ENCODE results near the gene CCDC187.

CCDC187 gene

DNA sequence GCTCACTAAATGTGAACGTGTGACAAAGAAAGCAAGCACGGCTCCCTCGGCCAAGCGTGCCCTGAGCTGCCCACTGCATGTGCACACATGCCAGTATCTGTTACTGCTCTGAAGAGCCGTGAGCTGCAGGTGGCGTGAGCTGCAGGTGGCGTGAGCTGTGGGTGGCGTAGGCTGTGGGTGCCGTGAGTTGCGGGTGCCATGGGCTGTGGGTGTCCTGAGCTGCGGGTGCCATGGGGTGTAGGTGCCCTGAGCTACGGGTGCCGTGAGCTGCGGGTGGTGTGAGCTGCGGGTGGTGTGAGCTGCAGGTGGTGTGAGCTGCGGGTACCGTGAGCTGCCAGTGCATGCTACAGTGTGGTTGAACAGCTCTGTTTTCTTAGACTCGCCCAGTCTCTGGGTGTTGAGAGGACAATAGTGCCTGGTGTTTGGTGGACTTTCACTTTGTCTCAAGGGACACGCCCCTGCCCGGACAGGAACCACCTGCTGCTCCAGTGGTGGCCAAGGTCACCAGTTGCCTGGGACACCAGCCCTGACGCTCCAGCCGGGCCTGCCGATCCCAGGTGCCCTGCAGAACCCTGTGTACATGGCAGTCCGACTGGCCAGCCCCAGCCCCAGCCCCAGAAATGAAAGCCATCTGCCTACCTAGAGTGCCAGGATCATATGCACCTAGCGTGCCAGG is 6.7 kb downstream of the CCDC187 start:
- no peak for DNase-seq (ENCODE audit: low spot score)

DNA sequence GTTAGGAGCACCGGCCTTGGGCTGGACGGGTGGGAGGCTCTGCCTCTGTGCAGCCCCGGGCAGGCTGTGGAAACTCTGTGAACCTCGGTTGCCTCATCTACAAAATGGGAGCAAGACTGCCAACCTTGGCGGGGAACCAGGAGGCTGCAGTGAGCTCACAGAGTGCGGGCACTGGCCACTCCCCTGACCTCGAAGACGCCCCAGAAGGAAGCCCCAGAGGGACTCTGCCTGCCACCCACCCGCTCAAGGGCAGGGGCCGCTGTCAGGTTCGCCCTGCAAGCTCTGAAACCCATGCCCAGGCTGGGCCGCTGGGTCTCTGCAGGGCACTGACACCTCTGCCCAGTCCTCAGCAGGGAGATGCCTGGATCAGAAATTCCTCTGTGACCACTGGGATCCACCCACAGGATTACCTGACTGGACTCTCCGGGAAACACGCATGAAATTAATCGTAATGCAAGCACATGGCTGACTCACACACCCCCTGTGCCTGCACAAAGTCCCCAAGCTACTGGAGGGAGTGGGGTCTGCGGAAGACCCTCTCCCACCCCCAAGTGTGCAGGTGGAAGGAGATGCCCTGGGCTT is 7.4 kb downstream of the CCDC187 start:
- DNase-seq (ENCODE audit: low spot score), result no peak

DNA sequence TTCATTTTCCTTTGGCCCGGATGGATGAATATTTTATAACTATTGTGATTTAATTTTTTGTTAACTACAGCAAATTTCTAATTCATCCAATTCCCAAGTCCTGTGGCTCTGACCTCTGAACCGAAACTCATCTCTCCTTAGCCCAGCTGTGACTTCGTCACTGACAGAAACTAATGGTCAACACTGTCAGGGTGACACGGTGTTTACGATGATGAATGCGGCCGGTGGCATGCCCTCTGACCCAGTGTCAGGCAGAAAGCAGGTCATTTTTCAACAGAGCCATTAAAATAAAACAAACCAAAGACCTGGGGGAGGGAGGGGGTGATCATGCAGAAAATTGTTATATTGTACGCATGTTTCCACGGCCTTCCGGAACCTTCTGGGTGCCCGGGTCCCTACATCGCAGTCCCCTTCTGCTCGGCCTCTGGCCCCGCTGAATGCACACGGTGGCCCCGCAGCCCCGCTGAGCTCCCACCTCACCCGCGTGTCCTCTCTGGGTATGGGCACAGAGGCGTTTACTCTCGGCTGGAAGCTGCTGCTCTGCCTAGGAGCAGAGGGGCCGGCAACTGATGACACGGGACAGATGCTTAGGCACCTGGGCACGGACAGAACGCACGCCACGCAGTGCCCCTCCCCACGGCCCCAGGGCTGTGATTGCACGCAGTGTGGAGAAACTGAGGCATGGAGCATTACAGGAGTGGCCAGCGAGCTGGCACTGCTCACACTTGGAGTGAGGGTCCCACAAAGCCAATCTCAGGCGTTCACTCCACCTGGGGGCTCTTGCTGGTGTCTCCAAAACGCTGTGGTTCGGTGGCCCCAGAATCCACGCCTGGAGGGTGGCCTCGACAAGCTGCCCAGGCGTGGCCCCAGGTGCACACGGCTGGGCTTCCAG is 8.1 kb downstream of the CCDC187 start:
- DNase-seq (ENCODE audit: low spot score), result no peak

DNA sequence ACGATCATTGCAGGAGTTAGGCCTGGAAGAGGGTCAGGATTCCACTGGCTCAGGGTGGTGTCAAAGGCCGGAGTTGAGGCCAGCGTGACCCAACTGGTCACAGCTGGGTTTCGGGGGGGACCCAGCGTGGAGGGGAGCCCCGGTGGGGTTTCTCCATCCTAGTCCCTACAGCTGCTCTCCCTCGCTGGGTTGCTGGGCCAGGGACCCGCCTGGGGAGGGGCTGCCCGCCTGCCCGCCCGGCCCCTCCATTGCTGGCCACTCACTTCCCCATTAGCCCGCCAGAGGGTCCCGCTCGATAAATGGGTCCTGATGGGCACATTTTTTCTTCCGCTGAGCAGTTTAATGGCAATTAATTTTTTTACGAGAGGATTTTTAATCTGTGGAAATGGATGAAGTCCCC is 8.8 kb downstream of the CCDC187 start:
- DNase-seq (ENCODE audit: low spot score), result no peak

DNA sequence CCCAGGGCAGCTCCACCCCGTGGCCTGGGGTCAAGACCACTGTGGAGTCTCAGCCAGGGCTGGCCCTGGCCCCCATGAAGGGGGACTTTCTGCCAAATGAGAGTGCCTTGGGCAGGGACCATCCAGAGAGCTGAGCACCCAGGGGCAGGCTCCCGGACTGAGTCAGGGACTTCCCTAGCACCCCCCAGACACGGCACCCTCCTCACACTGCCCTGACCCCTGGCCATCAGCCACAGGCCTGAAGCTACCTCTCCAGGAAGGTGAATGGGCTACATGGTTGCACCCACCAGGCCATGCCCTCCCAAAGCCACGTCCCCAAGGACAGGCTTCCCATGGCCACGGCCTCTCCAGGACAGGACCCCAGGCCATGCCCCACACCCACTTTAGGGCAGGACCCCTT is 9.5 kb downstream of the CCDC187 start:
- DNase-seq (ENCODE audit: low spot score), result no peak

DNA sequence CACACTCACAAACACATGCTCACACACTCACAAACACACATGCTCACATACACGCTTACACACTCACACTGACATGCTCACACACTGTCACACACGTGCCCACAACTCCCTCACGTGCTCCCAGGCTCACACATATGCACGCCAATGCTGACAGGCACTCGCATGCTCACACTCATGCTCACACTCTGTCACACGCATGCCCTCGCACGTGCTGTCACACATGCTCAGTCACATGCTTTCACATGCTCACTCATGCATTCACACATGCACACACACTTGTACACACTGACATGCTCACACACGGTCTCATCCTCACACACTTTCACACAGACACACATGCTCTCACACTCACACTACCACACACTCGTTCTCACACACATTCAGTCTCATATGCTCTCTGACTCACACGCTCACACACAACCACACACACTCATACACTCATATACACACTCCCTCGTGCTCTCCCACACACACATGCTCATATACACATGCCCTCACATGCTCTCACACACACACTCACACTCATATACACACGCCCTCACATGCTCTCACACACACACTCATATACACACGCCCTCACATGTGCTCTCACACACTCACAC is 10.3 kb downstream of the CCDC187 start:
- no peak for DNase-seq (ENCODE audit: low spot score)

DNA sequence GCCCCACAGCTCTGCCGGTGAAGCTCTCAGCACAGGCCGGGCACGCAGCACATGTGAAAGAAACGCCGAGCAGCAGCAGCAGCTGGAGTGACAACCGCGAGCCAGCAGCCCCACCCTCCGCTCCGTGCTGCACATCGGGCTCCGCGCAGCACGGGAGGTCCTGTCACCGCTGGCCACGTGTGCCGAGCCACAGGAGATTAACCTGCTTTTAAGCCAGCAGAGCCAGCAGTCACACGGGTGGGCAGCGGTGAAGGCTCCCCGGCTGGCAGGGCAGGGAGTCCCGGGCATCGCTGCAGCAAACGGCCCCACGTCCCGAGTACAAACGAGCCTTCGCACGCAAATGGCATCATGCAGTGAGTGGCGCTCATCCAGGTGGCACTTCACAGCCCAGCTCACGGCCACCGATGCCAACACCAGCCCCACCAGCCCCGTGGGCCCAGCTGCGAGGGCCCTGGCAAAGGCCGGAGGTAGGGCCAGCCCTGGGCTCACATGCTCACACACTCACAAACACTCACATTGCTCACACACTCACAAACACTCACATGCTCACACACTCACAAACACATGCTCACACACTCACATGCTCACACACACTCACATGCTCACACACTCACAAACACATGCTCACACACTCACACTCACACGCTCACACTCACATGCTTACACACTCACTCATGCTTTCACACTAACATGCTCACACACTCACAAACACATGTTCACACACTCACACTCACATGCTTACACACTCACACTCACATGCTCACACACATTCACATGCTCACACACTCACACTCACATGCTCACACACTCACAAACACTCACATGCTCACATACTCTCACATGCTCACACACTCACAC is 11.1 kb downstream of the CCDC187 start:
- DNase-seq (ENCODE audit: low spot score), result no peak

DNA sequence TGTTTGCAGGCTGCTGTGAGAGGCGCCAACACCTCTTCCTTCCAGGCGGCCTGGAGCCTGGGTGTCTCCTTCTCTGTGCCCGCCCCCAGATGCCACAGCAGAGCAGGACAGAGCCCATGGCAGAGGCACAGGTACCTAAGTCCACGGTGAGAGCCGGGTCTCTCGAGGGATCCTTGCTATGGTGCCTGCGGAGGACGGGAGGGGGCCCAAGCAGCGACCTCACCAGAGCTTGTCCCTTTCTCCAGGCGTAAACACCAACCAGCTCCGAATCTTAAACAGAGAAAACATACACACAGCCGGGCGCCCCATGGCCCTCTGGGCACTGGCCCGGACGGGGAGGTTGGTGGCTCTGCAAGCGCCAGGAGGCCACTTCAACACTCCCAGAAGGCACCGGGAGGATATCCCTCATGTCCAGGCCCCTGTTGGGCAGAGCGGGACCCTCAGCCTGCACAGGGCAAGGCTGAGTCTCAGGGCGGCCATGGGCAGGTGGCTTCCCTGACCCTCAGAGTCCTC is 11.8 kb downstream of the CCDC187 start:
- no peak for DNase-seq (ENCODE audit: low spot score)

DNA sequence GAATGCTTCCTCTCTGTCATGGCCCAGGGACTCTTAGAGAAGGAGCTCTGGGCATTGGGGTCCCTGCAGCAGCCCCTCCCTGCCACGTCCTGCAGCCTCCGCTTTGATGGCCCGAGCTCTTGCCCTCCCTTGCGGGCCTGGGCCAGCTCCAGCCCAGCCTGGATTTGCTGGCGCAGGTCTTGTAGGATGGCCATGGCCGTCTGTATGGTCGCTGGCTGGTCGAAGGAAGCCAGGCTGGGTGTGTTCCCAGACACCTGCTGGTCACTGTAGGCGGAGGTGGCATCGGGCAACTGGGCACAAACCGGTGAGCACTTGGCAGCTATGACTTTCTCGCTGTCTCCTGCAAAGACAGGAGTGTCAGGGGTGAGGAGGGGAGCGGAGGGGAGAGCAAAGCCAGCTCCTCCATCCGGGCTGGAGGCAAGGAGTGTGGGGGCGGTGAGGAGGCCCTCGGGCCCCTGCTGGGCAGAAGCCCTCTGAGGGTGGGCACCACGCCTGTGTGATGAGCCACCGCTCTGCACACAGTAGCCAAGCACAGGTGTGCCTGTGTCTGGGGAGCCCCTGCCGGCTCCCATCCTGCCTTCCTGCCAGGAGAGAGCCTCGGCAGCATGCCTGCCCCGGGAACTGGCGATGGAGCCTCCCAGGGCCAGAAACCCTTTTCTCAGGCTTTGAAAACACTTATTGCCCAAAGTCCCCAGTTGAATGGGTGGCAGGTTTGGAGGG is 12.4 kb downstream of the CCDC187 start:
- DNase-seq (ENCODE audit: low spot score), result no peak

DNA sequence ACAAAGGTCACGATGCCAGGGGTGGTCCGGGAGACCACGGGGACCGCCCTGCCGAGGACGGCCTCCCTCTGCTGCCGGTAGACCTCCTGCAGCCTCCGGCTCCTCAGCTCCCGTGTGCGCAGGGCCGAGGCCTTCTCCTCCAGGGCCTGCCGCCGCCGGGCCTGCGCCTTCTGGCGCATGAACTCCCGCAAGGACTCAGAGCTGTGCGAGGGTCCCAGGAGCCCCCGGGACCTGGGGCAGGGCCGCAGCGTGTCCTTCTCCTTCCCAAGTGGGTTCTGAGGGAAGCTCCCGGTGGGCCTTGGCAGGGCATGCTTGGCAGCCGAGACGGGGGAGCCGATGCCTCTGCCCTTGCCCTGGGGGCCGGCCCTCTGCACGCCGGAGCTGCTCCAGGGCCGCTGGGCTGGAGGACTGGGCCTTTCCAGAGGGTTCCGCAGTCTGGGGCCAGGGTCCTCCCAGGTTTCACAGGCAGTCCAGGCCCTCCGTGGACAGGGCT is 13.3 kb downstream of the CCDC187 start:
- no peak for DNase-seq (ENCODE audit: low spot score)

DNA sequence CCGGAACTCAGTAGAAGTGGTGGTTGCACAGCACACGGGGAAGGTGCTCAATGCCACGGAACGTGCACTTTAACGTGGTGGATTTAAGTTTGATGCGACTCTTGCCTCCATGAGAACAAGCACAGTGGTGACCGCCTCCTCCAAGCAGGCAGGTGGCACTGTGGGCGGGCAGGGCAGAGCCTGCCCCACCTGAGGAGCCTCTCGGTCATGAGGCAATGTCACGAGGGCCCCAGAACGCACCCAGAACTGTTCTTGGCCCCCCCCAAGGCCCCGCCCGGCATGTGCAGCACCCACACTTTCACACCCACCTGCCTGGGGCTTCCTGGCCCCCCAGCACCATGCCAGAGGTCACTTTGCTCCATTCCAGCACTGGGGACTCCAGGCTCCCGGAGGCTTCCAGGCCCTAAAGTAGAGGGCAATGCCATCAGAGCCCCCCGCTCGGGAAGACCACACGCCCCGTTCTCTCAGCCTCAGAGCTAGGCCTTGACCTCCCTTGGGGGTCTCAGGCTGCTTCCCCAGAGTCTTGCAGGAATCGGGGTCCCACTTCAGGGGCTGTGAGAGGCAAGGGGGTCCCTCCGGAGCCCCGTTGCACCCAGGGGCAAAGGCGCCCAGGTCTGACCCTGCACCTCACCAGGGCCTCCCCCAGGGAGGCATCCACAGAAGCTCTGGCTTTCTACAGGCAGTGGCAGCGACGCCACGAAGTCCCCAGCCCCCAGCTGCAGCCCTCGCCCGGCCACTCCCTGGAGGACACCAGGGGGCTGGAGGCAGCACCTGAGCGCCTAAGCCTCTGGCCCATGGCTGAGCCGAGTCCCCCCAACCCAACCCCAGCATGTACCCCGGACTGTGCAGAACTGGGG is 14.0 kb downstream of the CCDC187 start:
- DNase-seq (ENCODE audit: low spot score), result no peak

DNA sequence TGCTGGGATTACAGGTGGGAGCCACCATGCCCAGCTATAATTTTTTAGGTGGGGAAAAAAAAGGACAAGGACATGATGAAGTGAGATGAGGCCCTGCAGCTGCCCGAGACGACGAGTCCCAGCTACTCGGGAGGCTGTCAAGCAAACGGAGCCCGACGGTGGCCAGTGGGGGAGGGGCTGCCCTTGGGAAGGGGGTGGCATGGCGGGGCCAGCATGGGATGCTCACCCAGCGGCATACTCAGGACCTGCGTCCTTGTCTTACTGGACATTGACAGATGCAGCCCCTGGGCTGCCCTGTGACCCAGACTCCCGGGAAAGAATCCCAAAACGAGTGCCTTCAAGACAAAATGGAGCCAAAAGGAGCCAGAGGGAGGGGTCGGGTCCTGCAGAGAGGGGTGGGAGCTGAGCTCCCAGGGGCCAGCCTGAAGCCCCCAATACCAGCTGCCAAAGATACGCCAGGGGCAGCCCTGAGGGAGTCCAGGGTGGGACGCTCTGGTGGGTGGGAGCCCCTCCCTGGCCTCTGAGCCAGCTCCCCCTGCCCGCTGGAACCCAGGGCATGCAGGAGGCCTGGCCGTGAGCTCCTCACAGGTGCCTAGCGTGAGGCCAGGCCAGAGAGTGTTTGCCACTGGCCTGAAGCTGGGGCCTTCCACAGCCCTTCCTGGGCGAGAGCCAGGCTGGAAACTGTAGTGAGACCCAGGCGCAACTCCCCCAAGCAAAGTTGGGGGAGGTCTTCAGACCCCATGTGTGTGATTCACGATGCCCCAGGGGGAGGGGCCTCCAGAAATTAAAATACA is 15.7 kb downstream of the CCDC187 start:
- DNase-seq (ENCODE audit: low spot score), result no peak

DNA sequence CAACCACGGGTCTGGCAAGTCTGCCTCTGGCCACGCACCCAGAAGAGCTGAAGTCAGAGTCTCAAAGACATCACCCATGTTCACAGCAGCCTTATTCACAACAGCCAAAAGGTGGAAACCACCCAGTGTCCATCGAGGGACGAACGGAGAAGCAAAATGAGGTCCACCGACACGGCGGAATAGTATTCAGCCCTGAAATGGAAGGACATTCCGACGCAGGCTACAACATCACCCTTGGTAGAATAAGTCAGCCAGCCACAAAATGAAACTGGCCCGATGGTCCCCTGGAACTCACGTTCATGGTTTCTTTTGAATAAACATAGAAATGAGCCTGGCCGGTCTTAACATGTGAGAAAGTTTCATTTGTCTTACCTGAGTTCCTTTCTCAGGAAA is 16.9 kb downstream of the CCDC187 start:
- no peak for DNase-seq (ENCODE audit: low spot score)

DNA sequence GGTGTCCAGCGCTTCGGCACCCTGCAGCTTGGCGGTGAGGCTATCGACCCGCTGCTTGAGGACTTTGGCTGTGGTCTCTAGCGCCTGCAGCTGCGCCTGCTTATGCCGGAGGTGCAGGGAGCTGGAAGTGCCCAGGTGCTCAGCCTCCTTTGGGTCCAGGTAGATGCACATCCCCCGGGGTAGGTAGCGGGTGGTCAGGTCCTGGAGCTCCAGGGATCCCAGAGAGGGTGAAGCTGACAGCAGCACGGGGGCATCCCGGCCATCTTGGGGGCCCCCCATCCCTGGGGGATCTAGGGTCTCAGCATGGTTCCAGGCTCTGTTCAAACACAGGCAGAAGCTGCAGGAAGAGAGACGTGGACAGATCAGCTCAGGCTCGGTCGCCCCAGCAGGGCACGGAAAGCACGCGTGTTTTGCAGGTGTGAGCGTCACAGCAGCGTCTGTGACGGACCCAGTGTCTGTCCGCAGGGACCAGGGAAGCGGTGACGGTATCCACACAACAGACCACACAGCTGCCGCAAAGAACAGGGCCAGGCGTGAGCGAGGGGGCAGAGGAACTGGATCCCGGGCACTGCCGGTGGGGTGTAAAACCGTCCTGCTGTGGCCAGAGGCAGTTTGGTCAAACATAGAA is 17.4 kb downstream of the CCDC187 start:
- DNase-seq (ENCODE audit: low spot score), result no peak

DNA sequence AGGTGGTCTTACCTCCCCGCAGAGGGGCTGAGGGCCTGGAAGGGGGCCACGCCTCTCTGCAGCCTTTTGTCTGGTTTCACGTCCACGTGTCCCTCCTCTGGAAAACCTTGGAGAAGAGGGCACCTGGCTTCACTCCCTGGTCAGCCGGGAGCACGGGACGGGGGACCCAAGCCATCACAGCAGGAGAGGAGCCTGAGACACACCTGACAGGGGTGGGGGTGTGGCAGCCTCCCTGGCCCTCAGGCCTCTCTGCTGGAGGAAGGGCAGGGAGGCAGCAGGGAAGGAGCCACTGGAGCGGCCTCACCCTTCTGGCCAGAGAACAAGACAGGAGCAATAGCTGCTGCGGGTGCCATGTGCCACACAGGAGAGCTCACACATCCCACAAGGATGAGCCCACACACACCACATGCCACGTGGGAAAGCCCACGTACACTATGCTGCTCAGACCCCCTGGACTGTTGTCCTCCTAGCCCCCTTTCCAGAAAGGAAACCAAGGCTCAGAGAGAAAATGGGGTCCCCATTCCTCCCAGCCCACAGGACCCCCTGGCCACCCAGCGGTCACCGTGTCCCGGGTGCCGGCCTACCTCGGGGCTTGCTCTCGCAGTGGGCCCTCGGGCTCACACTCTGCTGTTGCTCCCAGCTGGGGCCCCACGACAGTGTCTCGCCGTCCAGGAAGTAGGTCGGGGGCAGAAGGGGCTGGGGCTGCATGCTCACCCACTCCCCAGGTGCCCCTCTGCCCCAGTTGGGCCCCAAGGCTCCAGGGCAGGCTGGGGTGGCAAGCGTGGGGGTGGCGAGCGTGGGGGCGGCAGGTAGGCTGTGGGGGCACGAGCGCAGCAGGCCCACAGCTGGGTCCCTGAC is 18.2 kb downstream of the CCDC187 start:
- no peak for DNase-seq (ENCODE audit: low spot score)

DNA sequence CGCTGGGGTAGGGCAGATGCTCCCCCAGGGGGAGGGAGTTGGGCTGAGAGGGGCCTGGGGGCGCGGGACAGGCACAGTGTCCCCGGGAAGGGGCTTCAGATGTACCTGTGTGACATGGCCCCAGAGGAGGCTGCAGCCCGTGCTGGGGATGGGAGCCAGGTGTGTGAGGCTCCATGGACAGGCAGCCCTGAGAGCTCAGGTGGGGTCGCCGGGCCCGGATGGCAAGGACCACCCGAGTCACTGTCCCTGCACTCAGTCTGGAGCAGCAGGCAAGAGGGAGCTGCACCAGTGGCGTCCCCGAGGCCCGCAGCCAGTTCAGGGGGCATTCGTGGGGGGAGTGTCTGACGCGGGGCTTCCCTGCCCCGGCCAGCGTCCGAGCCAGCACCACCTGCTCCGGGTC is 18.9 kb downstream of the CCDC187 start:
- no peak for DNase-seq (ENCODE audit: low spot score)

DNA sequence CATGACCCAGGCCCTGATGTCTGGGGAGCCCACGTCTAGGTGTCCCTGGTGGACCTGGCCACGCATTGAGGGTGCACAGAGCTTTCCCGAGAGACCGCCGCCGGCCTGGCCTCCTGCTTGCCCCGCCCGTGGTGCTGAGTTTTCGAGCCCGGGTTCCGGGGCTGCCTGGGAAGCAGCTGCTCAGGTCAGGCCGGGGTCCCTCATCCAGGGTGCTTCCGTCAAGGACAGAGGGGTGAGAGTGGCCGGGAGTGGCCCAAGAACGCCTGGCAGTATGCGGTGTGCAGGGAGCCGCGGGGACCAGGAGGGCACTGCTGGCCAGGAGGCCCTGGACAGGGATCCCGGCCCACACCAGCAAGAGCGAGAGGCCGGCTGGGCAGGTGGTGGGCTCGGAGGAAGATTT is 19.6 kb downstream of the CCDC187 start:
- no peak for DNase-seq (ENCODE audit: low spot score)

Measured in iPS-NIHi11 (cell line).